Skin epidermis (tissue), 12 donors: ENCODE results near the gene DOK7.

Experiments used
- H3K27ac ChIP-seq, 21 experiments: fragments of 200-600 bp; sonication (generic) in 11 of 21; one replicate each; pipeline ENCODE4 v1.5.0; 2020; ENCODE audit warnings: mild to moderate bottlenecking in 3 of 21, inconsistent platforms in 2 of 21, moderate library complexity in 2 of 21
- H3K4me3 ChIP-seq, 7 experiments: fragments of 200-600 bp; sonication (generic) in 2 of 7; one replicate each; pipeline ENCODE4 v1.5.0; 2020; ENCODE audit warnings: inconsistent platforms in 2 of 7, mild to moderate bottlenecking in 2 of 7, moderate library complexity in 1 of 7

DOK7 gene

GRCh38 chr4:3440979-3441500 is 22.1 kb upstream of the DOK7 start:
- Histone ChIP-seq H3K27ac (no peak overlapping the region), H3K4me3 (no peak overlapping the region)

GRCh38 chr4:3441501-3442459 is 21.3 kb upstream of the DOK7 start, which contains the start of gene HGFAC:
Gene HGFAC (plus strand): TSS chr4:3441968. CDS start chr4:3442002, 34 bp downstream.
- H3K27ac ChIP-seq, result no peak within 1 kb of the TSS

GRCh38 chr4:3442460-3442958 is 20.6 kb upstream of the DOK7 start:
- Histone ChIP-seq H3K27ac (no peak overlapping the region), H3K4me3 (no peak overlapping the region)

More at GRCh38 chr4:3441501-3442459, 21.3 kb upstream of the DOK7 start, which contains the start of gene HGFAC:
- no peak within 1 kb of the TSS for H3K4me3 ChIP-seq

GRCh38 chr4:3442959-3443749 is 20.0 kb upstream of the DOK7 start:
- Histone ChIP-seq H3K4me3 (no peak overlapping the region), H3K27ac (no peak overlapping the region)

GRCh38 chr4:3443750-3444309 is 19.3 kb upstream of the DOK7 start:
- Histone ChIP-seq H3K4me3 (no peak overlapping the region), H3K27ac (no peak overlapping the region)

GRCh38 chr4:3444351-3445110 is 18.6 kb upstream of the DOK7 start:
- Histone ChIP-seq H3K27ac (no peak overlapping the region), H3K4me3 (no peak overlapping the region)

- Histone ChIP-seq H3K27ac (no peak overlapping the region), H3K4me3 (no peak overlapping the region)
These were observed 17.8 kb upstream of the DOK7 start for GRCh38 chr4:3445111-3445820.

GRCh38 chr4:3445829-3446545 is 17.1 kb upstream of the DOK7 start:
- H3K27ac ChIP-seq, result no peak overlapping the region
- H3K4me3 ChIP-seq, result no peak overlapping the region

- H3K27ac ChIP-seq, result no peak overlapping the region
- no peak overlapping the region for H3K4me3 ChIP-seq
These were observed 16.3 kb upstream of the DOK7 start for GRCh38 chr4:3446631-3447320.

- H3K27ac ChIP-seq, result no peak overlapping the region
- no peak overlapping the region for H3K4me3 ChIP-seq
These were observed 15.4 kb upstream of the DOK7 start for GRCh38 chr4:3447431-3448395.

GRCh38 chr4:3449047-3449573 is 14.0 kb upstream of the DOK7 start:
- Histone ChIP-seq H3K27ac (no peak overlapping the region), H3K4me3 (no peak overlapping the region)

- no peak overlapping the region for H3K27ac ChIP-seq
- H3K4me3 ChIP-seq, result no peak overlapping the region
These were observed 13.3 kb upstream of the DOK7 start for GRCh38 chr4:3449574-3450534.

- H3K27ac ChIP-seq, result no peak overlapping the region
- no peak overlapping the region for H3K4me3 ChIP-seq
These were observed 12.5 kb upstream of the DOK7 start for GRCh38 chr4:3450643-3451042.

GRCh38 chr4:3451956-3452355 is 11.2 kb upstream of the DOK7 start:
- Histone ChIP-seq H3K4me3 (no peak overlapping the region), H3K27ac (no peak overlapping the region)

GRCh38 chr4:3452376-3452775 is 10.7 kb upstream of the DOK7 start:
- no peak overlapping the region for H3K27ac ChIP-seq

More at GRCh38 chr4:3452376-3452775, 10.7 kb upstream of the DOK7 start:
- H3K4me3 ChIP-seq, result no peak overlapping the region
